Activated naive CD4-positive, alpha-beta T cell (primary cell): ENCODE measurements around the gene CLEC1A.

Experiments
- DNase-seq, 4 experiments: peaks; one replicate each; lab custom pipeline; 2025; lab: John Stamatoyannopoulos, UW

Gene CLEC1A, protein sequence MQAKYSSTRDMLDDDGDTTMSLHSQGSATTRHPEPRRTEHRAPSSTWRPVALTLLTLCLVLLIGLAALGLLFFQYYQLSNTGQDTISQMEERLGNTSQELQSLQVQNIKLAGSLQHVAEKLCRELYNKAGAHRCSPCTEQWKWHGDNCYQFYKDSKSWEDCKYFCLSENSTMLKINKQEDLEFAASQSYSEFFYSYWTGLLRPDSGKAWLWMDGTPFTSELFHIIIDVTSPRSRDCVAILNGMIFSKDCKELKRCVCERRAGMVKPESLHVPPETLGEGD

GRCh38 chr12:10098791-10099190 lies at the start of gene CLEC1A:
Gene CLEC1A, minus strand, starts transcription at chr12:10098985. Its CDS starts 63 bp downstream, at chr12:10098922.
- no peak for DNase-seq

GRCh38 chr12:10147714-10148403 lies 49.1 kb upstream of the CLEC1A start:
- no peak for DNase-seq

DNA sequence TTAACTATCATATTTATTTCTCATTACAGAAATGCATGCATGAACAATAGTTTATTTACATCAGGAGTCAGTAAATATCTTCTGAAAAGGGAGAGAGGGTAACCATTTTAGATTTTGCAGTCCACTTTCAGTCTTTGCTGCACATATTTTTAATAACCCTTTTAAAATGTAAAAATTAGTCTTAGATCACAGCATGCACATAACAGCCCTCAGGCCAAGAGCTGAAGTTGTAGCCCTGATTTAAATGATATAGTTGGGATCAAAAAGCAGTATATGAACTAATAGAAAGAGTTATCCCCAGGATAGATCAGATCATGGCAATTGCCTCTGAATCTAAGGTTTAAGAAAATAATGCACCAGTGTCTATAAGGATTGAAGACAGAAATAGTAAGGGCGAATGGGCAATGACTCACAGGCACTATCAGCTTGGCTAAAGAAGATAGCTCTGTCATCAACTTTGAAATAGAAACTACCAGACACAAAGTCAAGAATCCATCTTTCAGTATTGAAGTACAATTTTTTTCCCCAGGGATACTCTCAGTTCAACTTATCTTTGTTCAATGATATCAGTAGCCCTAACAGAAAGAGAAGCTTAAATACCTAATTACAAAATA lies 44.3 kb upstream of the CLEC1A start:
- no peak for DNase-seq

DNA sequence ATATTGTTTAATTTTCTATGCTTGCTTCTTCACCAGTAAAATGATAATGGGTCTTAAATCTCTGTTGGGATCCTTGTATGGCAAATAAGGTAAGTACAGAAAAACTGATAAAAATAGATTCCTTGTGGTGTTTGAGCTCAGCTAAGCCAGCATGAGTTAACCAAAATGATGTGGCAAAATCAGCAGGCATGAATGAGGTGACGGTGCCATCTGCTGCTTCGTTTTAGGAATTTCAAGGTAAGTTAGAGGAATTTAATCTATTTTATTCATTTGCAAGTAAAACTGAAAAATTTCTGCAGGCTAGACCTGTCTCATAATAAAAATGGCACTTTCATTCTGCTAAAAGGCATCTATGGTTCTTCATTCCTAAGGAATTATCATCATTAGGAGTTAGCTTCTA lies 41.2 kb upstream of the CLEC1A start:
- peak in 3 of 4 experiments; percentile 4 to 8 (median 6) for DNase-seq

- DNase-seq, result no peak
Measured at GRCh38 chr12:10136637-10137205, 37.9 kb upstream of the CLEC1A start.

DNA sequence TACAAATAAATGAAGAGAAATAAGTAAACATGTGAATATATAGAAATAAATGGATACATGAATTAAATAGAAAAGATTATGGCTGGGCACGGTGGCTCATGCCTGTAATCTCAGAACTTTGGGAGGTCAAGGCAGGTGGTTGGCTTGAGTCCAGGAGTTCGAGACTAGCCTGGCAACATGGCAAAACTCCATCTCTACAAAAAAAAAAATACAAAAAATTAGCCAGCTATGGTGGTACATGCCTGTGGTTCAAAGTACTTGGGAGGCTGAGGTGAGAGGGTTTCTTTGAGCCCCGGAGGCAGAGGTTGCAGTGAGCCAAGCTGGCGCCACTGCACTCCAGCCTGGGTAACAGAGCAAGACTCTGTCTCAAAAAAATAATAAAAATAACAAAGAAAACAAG lies 36.3 kb upstream of the CLEC1A start:
- DNase-seq, result no peak

DNA sequence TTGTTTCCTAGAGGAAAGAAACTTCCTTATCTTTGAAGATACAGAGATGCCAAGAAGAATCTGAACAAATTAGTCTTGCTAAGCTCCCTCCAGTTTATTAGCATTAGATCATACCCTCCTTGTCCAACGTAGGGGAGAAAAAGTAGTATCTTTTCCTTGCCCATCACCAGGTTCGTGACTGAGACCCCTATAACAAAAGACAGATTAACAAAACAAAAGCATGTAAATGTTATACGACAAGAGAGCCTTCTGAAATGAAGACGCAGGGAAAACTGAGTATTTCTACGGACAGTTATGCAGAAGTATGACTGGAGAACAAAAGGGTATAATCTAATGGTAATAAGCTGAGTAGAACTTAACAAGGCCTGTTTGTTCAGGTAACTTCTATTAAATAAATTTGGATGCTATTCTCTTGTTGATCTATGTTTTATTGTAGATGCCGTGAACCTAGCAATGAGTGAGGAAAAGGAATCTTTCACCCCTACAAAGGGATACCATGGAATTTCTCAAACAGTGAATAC lies 34.1 kb upstream of the CLEC1A start:
- no peak for DNase-seq

- DNase-seq, result no peak
Measured at GRCh38 chr12:10131111-10131690, 32.4 kb upstream of the CLEC1A start.

- DNase-seq, result no peak
Measured at GRCh38 chr12:10130042-10130441, 31.3 kb upstream of the CLEC1A start, which contains the start of gene CLEC7A. Gene CLEC7A, minus strand, starts transcription at chr12:10130199. Its CDS starts 117 bp downstream, at chr12:10130082.

DNA sequence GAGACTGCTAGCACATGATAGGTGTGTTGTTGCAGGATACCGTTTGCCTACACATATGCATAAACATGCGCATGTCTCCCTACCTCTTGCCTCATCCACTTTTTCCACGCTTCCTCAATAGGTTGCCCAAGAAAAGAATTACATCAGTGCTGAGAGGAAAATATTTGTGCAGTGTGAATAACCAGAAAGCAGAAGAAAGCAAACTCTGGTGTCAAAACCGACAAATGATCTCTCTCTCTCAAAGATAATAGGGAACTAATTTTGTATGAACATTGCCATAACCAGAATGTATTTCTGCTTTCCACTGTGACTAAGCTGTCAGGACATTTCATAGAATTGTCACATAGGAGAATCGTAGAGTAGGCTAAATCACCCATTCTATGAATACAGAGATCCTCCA lies 29.9 kb upstream of the CLEC1A start:
- DNase-seq, result no peak

- DNase-seq, result no peak
Measured at GRCh38 chr12:10126413-10126812, 27.6 kb upstream of the CLEC1A start.

DNA sequence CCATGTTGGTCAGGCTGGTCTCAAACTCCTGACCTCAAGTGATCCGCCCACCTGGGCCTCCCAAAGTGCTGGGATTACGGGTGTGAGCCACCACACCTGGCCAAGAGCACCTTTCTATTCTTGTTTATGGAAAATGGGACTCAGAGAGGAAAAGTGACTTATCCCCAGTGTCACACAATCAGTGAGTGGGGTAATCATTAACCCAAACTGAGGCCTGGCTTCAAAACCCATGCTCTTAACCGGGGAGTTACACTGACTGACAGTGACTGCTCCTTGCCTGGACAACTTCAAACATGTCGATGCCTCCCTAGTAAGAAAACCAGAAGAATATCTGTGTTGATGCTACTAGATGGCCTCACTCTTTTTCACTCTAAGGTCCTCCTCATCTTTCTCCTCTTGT lies 23.9 kb upstream of the CLEC1A start:
- DNase-seq, result no peak

DNA sequence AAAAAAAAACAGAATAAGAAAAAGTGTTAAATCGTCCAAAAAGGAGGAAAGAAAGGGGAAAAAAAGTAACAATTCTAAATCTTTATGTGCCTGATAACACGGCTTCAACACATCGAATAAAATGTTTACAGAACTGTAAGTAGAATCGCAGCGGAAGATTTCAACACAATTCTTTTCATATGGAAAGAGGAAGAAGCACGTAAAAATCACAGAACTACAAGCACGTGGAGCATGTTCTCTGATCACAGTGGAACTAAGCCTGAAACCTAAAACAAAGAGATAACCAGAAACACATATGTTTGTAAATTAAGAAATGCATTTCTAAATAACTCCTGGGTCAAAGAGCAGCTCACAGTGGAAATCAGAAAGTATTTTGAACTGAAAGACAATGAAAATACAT lies 22.5 kb upstream of the CLEC1A start:
- DNase-seq, result no peak

- no peak for DNase-seq
Measured at GRCh38 chr12:10119066-10119465, 20.3 kb upstream of the CLEC1A start.

GRCh38 chr12:10115890-10116289 lies 17.1 kb upstream of the CLEC1A start:
- no peak for DNase-seq

DNA sequence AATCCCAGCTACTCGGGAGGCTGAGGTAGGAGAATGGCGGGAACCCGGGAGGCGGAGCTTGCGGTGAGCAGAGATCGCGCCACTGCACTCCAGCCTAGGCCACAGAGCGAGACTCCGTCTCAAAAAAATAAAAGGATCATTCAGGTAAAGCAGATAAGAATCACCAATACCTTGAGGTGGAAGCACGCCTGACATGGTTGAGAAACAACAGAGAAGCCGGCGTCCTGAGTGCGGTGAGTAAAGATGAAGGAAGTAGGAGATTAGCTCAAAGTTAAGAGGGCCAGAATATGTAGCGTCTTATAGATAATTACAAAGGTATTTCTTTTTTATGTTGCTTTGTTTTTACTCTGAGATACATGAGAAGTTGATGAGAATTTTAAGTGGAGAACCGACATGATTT lies 16.5 kb upstream of the CLEC1A start:
- no peak for DNase-seq

DNA sequence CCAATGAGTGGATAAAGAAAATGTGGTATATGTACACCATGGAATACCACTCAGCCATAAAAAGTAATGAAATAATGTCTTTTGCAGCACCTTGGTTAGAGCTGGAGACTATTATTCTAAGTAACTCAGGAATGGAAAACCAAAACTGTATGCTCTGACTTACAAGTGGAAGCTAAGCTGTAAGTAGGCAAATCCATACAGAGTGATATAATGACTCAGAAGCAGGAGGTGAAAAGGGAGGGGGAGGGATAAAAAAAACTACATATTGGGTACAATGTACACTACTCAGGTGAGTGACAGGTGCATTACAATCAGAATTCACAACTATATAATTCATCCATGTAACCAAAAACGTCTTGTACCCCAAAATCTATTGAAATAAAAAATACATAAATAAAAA lies 15.1 kb upstream of the CLEC1A start:
- DNase-seq, result no peak

GRCh38 chr12:10113075-10113474 lies 14.3 kb upstream of the CLEC1A start:
- DNase-seq, result no peak

- DNase-seq, result no peak
Measured at GRCh38 chr12:10111451-10111850, 12.7 kb upstream of the CLEC1A start.

GRCh38 chr12:10110256-10110844 lies 11.6 kb upstream of the CLEC1A start:
- no peak for DNase-seq

- DNase-seq, result no peak
Measured at GRCh38 chr12:10102322-10102721, 3.5 kb upstream of the CLEC1A start.
